Measurements from ENCODE around the gene COQ10A. TPM values are rescaled to one million over a fixed set of nuclear protein-coding genes. Genes with fewer than 3 reads are reported as not detected.

The COQ10A gene
- total and polyA plus RNA-seq, 2 of the 8 experiments (the other 6 are each of a cell fraction or from before 2014, with no cell fraction given) = 21.8 to 42.9 TPM

GRCh38 chr12:56286044-56286830 is 19.5 kb downstream of the COQ10A start (continued):
- TF ChIP-seq TAF7 (optimal IDR thresholded peaks at IDR 0.05; ENCODE audit: borderline replicate concordance, low read depth, low read length) = no peak
- no peak for TF ChIP-seq NRF1 (IDR thresholded peaks at IDR 0.05; ENCODE audit: low read depth, low read length)
- no peak for TF ChIP-seq SIN3A (conservative IDR thresholded peaks at IDR 0.05 in 1 of 2, IDR thresholded peaks at IDR 0.05 in 1 of 2; ENCODE audit: low read depth in 1 of 2, low read length in 2 of 2)
